Non-pigmented ciliary epithelial cell (primary cell): Measurements from ENCODE around the gene ZNF385A.

Experiments used
- DNase-seq: peaks from one replicate; pipeline ENCODE4 v3.0.0-alpha.2; 2010; ENCODE audit warnings: low read depth

Gene ZNF385A

DNA sequence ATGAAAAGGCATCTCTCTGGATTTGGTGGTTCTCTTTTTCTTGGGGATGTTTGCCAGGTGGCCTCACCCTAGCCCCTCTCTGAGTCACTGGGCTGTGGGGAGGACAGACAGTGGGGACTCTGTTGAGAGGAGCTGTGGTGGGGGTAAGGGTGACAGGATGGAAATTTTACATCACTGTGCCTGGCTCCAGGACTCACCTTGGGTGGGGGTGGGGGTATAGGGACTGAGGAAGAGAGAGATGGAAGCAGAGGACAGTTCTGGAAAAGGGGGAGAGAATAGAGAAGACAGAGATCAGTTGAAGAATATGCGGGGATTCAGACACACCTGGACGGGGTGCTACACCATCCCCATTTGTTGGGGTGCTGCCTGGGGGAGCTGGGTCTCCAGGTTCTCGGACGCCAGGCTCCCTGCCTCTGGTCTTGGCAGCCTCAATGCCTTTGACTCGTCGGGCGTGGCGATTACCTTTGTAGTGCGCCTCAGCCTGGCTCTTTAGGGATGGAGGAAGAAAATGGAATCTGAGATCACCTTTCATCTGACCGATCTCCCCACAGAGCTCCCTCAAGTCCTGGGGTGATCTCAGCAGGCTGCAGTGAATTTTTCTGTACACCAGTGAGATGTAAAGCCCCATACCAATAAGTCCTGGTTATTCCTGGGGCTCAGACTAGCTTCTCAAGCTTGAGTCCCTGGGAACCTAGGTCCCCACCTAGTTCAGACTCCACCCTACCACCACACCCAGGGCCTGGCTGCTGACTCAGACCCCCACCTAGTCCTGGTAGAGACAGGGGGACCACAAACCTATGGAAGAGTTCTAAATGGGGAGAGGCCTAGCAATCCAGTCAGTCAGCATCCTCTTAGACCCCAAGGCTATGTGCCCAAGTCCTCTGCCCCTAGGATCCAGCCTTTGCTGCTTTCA is 10.6 kb downstream of the ZNF385A start:
- no peak for DNase-seq

DNA sequence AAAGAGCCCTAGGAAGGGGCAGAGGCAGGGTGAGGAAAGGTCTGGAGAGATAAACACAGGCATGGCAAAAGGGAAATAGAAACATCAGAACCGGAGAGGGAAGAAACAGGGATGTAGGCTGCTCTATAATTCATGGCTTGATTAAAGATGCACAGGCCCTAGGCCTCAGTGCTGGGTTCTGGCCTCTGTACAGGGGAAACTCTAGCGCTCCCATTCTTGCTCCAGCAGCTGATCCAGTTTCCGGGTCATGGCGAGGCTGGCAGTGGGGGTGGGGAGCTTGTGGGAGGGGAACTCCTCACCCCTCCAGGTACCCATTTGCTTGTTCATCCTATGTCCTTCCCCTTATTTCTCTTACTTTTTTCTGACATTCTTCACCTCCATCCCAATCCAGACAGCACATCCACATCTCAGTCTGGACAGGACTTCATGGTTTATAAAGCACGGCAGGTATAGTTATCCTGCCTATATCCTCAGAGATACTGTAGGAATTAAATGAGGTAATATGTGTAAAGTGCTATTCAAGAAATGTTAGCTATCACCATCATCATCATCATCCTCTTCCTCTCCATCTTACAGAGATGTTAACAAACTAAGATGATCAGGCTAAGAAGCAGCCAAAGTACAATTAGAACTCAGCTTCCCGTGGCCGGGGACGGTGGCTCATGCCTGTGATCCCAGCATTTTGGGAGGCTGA is 12.3 kb downstream of the ZNF385A start:
- DNase-seq, result no peak

DNA sequence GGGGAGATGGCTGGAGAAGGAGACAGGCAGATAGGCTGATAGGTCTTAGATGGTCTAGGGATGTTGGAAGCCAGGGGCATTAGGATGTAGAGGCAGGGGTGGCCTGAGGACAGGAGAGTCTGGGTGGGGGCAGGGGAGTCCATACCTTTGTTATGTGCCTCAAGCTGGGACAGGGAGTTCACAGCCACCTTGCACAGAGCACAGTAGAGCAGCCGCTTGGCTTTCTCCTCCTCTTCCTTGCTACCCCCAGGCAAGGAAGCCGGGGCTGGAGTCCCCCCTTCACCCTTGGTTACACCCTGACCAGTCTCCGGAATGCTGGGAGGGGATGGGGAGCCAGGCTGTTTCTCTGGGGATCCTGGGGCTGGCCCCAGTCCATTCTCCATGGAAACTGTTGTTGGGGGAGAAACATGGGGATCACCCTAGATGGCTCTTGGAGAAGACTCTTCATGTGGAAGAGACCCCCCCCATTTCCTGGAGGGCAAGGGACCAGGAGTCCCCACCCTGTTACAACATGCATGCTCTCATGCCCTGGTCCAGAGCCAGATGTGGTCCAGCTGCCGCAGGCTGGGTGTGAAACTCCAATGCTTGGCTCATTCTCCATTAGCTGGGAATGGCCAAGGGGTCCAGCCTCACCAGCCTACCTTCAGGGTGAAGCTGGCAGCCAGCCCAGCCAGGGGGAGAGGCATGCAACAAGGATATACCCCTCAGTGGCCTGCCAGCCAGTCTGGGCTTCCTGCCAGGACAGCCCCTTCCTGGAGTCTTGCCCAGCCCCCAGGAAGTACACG is 13.0 kb downstream of the ZNF385A start:
- DNase-seq, result no peak

DNA sequence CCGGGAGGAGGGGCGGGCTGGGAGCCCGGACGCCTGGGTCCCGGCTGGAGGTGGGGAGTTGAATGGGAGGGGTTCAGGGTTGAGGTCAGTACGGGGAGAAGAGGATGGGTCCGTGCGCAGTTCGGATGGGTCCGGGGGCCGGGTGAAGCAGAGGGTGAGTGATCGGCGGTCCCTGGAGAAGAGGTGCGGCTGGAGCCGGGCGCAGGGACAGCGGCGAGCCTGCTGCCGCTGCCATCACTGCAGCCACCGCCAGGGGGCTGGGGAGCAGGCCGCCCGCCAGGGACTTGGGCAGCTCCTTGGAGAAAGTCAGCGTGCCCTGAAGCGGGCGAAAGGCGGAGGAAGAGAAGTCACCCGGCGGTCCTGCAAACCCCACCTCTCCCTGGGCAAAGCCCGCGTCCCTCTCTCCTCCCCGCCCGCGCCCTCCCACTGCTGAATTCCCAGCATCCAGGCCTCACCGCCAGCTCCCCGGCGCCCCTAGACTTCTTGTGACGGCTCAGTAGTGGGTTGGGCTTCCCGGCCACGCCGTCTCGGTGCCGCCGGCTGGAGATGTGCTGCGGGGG is 14.3 kb downstream of the ZNF385A start:
- no peak for DNase-seq

DNA sequence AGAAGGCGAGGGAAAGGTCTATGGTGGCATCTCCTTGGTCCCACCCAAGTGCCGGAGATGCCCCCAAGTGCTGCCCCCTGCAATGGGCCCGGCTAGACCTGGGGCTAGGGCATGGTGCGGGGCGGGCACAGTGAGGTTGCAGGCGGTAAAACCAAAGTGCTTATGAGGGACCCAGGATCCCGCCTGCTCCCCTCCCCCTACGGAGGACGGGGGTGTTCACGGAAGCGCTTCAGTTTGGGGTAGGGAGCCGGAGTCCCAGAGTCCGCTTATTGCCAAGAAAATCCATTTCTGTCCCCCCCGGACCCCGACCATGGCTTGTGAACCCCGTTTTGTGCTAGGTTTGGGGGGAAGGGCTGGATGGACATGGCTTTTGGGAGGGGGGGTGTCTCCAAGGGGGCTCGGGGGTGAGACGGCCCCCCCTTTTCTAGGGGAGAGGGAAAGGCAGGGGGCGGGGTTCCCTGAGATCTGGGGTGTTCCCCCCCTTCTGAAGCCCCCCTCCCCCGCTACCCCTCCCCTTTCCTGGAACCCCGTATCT is 14.9 kb downstream of the ZNF385A start:
- DNase-seq, result no peak

DNA sequence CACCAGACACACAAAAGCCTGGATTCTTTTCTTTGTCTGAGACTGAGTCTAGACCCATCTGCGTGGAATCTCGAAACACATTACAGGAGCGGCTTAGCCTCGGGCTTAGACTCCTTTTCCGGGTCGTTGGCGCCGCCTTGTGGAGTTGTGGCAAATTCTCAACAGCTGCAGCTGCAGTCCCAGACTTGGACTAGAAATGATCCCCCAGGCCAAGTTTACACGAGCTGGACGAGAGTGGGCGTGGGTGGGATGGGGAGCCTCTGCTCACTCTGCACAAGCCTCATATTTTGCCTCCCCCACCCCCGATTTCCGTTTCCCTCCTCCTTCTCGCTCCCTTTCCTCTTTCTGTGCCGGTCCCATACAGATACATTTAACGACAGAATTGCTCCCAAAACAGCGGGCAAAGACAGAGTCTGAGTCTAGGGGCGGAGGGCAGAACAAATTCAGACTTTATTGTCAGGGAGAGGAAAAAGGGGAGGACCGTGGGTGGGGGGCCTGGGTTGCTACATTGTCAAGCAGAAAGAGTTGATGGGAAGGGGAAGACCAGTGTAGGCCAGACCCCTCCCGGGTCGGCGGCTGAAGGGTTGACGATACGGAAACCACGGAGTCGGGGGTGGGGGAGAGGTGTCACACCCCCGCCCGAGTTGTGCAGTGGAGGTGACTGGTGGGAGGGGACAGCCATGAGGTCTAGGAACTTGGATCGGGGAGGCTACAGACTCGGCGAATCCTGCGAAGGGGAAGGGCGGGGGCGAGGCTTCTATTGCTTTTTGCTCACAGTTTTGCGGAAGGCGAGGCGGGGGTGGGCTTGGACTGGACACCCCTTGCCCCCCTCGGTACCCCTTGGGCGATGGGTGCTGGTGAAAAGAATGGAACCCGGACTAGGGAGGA is 15.6 kb downstream of the ZNF385A start:
- DNase-seq, result peak; percentile 51

DNA sequence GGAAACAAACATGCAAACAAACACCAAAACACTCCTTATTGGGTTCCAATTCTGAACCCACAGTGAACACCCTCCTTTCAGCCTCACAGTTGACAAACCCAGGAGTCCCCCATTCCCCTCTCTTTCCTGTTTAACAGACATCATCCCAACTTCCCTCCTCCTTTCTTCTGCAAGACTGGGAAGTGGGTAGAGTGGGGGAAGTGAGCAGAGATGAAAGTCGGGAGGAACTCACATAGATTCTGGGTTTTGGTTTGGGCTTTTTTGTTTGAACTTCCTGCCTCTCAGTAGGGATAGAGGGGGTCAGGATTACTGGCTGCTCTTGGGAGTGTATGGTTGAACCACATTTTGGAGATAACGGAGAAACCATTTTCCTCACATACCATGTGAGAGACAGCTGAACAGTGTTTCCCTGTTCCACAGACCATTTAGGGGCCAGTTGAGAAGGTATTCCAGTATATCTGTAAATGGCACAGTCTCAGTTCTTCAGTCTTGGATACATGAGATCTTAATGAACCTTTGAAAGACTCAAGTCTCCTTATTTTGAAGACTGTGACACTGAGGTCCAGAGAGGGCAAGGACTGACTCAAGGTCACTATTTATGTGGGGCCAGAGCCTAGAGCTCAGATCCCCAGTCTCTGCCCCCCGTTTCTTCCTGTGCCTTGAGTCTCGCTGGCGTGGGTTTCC is 16.4 kb downstream of the ZNF385A start:
- DNase-seq, result no peak

DNA sequence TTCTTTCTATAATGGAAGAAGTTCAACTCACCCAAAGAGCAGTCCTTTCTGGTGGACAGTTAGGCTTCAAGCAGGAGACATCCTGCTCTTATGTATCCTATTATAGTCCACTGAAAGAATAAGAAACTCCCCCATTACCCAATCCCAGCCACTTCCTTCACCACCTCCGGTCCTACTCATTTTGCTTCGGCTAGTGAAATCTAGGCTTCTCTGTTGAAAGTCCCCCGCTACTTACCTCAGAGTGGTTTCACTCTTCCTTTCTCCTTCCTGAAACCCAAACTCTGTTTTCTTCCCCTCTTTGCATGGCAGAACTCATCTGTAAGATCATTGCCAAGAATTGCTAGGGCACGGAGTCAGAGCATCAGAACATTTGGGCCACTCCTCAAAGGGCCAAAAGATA is 20.1 kb downstream of the ZNF385A start, which contains the start of gene GPR84:
Gene GPR84, minus strand, starts transcription at position 74 of the 400 bp plus-strand sequence. CDS start 635 bp downstream, outside the sequence.
- no peak for DNase-seq

DNA sequence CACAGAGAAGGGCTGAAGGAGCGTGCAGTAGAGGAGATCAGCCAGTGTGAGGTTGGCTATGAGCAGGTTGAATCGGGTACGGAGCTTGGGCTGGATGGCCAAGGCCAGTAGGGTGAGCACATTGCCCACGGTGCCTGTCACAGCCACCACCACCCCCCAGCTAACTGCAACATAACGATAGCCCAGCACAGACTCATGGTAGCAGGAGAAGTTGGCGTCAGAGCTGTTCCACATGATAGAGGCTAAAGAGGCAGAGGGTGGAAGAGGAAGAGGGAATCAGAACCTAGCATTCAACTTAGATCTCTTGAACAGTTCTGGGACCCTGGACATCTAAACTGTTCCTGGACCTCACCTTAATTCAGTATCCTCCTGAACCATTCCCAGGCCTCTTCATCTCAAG is 20.9 kb downstream of the ZNF385A start:
- no peak for DNase-seq

DNA sequence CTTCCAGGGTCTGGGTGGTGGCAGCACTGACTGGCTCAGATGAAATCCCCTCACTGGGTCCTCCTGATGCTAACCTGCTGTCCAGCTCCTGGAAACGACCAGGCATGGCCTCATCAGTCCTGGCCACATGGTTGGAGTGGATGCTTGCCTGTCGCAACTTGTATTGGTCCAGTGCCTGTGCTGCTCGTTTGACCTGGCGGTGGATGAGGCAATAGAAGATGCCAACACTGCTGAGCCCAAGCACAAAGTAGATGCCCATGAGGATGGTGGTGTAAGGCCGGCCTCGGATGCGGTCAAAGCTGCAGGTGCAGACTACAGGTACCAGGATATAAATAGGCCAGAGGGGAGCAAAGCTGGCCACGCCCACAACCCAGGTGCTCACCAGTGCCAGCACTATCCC is 21.5 kb downstream of the ZNF385A start:
- DNase-seq, result no peak

DNA sequence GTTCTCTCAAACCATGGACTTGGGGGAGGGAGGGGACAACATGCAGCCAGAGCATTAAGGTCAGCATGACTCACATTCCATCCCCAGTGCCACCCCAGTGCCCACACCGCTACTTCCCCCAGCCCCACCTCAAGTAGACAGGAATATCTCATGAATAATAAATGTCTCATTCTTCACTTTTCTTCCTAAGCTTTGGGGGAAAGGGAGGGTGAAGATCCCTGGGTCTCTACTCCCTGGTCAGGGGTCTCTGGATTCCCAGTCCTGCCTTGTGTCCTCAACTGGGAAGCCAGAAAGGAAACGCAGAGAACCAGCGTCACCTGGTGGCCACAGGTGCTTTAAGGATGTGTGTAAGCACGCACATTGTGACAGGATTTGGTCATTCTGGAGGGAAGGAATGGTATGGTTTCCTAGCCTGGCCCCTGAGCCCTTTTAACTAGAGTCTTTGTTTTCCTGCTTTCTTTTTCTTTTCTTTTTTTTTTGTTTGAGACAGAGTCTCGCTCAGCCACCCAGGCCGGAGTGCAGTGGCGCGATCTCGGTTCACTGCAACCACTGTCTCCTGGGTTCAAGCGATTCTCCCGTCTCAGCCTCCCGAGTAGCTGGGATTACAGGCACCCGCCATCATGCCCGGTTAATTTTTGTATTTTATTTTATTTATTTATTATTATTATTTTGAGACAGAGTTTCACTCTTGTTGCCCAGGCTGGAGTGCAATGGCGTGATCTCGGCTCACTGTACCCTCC is 23.6 kb downstream of the ZNF385A start:
- DNase-seq, result peak; percentile 44

DNA sequence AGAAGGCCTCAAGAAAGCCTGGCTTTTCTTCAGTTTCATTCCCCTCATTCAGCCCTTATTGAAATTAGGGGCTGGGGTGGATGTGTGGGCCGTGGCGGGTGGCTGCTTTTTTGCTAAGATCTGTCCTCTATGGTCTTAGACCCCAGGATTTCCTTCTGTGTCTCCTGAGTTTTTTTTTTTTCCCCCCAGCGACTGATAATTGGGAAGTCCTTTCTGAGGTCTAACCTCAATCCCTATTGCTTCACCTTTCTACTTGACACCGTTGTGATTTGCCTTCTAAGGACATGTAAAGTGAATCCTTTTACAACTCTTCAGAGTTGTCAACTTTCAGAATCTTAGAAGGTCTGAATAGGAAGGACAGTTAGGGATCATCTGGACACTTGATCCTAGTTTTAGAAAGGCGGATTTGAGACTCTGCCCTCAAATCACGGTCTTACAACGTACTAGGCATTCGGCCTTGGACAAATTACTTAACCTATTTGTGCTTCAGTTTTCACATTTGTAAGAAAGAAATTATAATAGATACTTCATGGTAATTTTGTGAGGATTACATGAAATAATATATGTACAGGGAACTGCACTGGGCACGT is 24.7 kb downstream of the ZNF385A start:
- DNase-seq, result no peak

DNA sequence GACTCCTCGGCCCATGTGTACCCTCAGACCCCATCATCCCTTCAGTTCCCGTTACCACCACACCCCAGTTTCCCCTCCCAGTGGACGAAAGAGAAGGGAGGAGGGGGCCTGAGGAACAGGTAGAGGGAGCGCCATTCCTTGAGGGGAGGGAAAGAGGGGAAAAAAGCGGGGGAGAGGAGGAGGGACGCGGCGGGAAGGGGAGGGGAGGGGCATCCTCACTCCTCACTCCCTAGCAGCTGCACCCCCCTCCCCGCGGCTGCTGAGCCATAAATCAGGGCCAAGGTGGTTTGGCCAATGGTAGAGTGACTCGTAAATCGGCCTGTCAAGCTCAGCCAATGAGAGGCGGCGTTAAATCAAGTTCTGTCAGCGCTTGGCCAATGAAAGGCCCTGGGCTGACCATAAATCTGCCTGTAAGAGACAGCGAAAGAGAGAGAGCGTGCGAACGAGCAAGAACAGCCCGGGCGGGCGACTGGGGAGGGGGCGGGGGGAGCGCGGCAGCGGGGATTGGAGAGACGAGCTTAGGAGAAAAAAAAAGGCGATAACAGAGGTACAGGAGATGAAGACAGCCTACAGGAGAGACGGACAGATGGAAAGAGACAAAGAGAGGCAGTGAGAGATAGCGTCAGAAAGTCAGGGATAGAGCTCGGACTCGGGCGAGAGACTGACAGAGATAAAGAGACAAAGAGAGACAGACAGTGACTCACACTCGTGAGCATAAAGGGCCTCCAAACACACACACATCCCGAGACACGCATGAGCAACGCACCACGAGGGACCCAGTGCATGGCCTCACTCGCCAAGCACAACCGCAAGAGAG is 25.4 kb downstream of the ZNF385A start:
- DNase-seq, result peak; percentile 99

DNA sequence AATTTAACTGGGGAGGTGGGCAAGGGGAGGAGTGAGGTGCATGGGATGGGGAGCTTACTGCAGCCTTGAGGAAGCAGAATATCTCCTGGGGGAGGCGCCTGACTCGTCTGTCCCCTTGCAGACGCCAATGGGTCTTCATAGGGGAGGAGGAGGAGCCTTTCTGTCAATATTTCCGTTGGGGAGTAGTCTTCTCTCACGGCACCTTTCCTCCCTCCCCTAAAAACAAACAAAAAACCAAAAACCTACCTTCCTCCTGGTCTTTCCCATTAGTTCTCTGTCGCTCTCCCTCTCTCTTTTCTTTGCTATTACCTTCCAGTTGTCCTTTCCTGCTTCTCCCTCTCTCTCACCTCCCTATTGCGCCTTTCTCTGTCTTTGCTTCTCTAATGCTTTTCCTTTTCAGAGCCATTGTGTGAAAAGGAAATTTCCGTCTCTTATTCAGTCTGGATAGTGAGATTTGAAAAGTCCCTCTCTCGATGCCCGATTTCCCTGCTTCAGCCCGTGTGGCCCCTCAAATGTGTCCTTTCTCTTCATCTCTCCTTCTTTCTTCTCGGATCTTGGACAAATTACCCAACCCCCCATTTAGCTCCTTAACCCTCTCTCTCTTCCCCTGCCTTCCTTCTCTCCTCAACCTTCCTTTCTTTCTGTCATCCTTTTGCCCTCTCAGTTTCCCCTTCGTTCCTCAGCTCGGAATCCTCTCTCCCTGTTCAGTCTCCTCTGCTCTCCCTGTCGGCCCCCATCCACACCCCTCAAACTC is 26.2 kb downstream of the ZNF385A start:
- no peak for DNase-seq

DNA sequence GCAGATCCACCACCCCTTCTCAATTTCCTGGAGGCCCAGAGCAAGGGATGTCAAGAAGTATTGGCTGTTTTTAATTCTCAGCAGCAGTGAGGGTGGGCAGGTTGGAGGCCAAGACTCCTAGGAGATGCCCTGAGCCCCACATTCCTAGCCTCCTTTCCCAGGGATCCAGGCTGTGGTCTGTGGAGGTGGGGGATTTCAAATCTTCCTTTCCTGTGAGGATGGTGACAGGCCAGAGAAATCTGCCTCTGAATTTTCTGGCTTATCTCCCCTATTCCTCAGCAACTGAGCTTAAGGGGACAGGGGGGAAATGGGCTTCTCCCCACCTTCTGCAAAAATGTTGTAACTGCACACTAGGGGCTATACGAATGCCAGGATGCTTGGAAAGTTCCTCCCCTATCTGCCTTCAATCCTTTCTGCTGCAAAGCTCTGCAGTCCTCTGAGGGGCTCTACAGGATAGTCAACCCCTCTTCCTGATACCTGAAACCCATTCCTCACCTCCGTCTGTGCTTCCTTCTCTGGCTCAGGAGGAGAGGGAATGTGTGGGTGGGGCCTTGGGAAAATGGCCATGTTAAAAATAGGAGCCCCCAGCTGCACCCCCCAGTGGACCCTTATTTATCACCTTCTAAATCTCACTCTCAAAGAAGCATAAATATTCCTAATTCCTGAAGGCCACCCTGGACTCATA is 26.9 kb downstream of the ZNF385A start:
- DNase-seq, result no peak

DNA sequence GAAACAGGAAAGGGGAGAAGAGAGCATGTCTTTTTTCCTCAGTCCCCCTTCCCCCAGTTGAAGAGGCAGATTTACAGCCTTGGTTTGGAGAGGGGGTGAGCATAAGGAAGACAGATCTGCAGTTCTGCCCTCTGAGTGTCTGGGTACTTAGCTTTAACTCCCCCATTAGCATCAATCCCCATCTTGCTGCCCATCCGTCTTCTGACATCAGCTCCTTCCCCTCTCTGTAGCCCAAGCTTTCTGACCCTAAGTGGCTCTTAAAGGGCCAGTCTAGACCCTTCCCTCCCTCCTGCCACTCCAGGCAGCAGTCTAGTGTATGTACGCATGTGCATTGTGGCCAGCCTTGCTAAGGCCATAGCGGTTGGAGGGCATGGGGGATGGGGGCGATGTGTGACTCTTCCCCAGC is 27.6 kb downstream of the ZNF385A start:
- DNase-seq, result no peak

DNA sequence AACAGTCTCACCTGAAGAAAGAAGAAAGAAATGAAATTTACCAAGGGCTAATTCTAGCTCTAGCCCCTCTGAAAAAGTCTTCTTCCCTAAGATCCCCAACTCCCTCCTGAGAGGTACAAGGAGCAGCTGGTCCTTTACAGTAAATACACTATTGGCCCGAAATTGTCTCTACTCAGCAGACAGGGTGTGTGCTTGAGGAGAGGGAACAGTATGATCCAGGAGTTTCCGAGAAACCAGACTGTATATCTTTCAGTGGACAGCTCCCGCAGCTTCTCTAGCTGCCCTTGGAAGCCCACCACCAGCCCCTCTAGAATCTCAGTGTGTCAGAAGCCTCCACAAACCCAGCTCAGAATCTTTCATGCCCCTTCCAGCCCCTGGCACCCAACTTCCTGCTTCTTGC is 28.3 kb downstream of the ZNF385A start:
- no peak for DNase-seq
